ENCODE measurements around the gene CLCN6. TPM values are rescaled to one million over a fixed set of nuclear protein-coding genes. Genes with fewer than 3 reads are reported as not detected.

Gene CLCN6
- total and polyA plus RNA-seq, 2 of the 8 experiments (the other 6 are each of a cell fraction or from before 2014, with no cell fraction given) = 15.7 to 26.0 TPM

- TF ChIP-seq TAF7 (optimal IDR thresholded peaks at IDR 0.05; ENCODE audit: borderline replicate concordance, low read depth, low read length) (no peak), PHF8 (conservative IDR thresholded peaks at IDR 0.05; ENCODE audit: low read depth, low read length) (no peak), CHD2 (IDR thresholded peaks at IDR 0.05; ENCODE audit: low read length) (no peak), RFX5 (IDR thresholded peaks at IDR 0.05; ENCODE audit: borderline replicate concordance, low read depth, low read length) (no peak)
These were observed 56.9 kb downstream of the CLCN6 start (continued) for GRCh38 chr1:11862890-11863289.
